ENCODE data around the gene DND1.
"Not testable (repeated sequence)": the region's sequence is repeated elsewhere in the genome, so short reads cannot be mapped to it uniquely, and the experiment has no call there.

The DND1 gene

DNA sequence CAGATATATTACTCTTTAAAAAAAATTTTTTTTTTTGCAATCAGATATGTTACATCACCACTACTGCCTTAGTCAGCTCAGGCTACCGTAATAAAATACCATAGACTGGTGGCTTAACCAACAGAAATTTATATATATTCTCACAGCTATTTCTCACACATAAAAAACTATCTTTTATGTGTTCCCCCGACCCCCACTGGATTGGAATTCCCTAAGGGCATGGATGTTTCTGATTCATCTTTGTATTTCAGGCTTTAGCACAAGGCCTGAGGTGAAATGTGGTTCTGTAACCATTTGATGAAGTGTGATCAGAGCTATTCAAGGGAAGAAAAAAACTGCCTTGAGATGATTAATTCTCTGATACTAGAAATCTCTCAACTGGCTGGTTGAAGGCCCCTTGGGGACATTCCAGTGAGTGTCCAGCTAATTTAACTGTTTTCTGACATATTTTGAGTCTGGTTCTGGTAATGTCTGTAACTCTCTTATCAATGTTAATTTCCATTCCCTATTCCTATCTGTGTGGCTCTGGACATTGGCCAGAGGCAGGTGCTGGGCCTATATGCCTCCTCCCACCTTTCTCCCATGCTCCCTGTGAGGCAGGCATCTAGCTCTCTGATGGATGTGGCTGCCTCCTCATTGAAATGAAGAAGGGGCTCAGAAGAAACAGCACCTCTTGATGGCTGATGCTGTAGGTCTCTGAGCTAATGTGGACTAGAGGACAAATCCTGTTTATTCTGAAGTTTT, 42.9 kb downstream of the DND1 start:
- no peak for DNase-seq (ENCODE audit: low read depth)

GRCh38 chr5:140628711-140629110, 44.7 kb downstream of the DND1 start:
- no peak for DNase-seq (ENCODE audit: low read depth)

- DNase-seq (ENCODE audit: low read depth), result no peak
Measured at GRCh38 chr5:140627972-140628371, 45.4 kb downstream of the DND1 start.

DNA sequence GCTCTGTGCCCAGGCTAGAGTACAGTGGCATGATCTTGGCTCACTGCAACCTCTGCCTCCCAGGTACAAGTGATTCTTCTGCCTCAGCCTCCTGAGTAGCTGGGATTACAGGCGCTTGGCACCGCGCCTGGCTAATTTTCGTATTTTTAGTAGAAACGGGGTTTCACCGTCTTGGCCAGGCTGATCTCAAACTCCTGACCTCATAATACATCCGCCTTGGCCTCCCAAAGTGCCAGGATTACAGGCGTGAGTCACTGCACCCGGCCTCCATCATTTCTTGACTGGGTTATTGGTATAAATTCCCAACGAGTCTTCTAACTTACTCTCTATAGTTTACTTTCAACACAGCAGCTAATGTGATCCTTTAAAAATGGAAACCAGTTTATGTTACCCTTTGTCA, 48.5 kb downstream of the DND1 start:
- DNase-seq (ENCODE audit: low read depth), result not testable (repeated sequence)

- DNase-seq (ENCODE audit: low read depth), result not testable (repeated sequence)
Measured at GRCh38 chr5:140623061-140623460, 50.3 kb downstream of the DND1 start.

GRCh38 chr5:140622301-140622700, 51.1 kb downstream of the DND1 start:
- DNase-seq (ENCODE audit: low read depth), result no peak
